Suppressor macrophage treated with lipopolysaccharide for 4 hours (primary cell): Measurements from ENCODE around the gene EPG5.
"Not testable (repeated sequence)": the region's sequence is repeated elsewhere in the genome, so short reads cannot be mapped to it uniquely, and the experiment has no call there.

ENCODE experiments used
- DNase-seq: peaks from one replicate; pipeline ENCODE4 v3.0.0-alpha.2; 2020

EPG5 gene

DNA sequence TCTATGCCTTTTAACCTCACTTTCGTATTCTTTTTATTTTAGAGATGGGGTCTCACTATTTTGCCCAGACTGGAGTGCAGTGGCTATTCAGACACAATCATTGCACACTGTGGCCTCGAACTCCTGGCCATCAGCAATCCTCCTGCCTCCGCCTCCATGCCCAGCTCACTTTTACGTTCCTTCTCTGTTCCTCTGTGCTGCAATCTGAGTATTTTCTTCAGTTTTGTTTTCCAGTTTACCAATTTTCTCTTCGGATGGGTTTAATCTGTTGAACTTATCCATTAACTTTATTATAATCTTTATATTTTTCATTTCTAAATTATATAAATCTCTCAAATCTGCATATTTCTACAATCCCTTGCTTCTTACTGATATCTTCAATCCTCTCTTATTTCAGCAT, 103.0 kb downstream of the EPG5 start:
- no peak for DNase-seq

DNA sequence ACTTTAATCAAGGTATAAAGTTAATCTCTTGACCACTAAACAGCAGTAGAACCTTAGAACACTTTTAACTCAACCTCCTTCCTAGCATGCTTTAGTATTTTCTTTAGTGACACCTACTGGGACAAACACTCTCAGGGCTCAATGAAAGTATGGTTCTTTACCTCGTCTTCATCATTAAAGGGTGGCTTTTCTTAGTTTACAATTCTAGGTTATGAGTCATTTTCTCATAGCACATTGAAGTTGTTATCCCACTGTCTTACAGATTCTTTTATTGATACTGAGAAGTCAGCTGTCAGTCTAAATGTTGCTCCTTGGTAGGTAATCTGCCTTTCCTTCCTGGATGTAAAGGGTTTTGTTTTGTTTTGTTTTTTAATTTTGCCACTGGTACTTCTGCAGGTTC, 103.7 kb downstream of the EPG5 start:
- DNase-seq, result no peak

GRCh38 chr18:45861926-45862325, 105.2 kb downstream of the EPG5 start:
- no peak for DNase-seq

- no peak for DNase-seq
These were observed 106.2 kb downstream of the EPG5 start for GRCh38 chr18:45860971-45861370.

DNA sequence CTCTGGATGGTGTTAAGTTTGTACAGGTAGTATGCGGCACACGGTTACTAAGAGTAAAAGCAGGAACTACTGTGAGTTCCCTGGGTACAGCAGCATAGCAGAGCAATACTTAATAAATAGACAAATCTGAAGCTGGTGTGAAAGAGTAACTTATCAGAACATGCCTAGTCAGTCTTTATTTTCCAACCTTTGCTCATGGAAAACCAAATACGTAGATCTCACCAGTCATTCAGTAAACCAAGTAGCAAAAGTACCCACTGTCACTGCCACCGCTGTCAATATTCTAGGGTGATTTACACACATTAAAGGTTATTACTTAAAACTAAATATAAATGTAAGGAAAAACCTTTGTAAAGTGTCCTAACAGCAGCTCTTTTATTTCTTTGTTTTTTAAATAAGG, 106.6 kb downstream of the EPG5 start:
- DNase-seq, result no peak

DNA sequence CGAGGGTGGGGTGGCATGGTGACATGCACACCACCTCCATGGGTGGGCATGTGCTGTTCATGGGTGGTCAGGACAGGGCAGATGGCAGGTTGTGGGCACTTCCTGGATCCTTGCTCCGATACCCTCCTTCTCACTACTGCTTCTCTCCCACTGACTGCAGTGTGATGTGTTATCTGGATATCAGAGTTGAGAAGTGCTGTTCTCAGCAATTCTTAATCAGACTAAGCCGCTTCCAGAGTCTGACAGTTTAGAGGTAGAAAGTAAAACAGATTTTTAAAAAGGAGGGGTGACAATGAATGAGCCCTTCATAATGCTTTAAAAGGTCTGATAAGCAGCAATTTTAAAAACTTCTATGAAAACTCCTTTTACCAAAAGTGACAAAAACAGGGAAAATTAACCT, 107.8 kb downstream of the EPG5 start:
- no peak for DNase-seq

- peak; percentile 71 for DNase-seq
These were observed 110.6 kb downstream of the EPG5 start for GRCh38 chr18:45856531-45856930.

- DNase-seq, result no peak
These were observed 113.0 kb downstream of the EPG5 start for GRCh38 chr18:45854036-45854586.

DNA sequence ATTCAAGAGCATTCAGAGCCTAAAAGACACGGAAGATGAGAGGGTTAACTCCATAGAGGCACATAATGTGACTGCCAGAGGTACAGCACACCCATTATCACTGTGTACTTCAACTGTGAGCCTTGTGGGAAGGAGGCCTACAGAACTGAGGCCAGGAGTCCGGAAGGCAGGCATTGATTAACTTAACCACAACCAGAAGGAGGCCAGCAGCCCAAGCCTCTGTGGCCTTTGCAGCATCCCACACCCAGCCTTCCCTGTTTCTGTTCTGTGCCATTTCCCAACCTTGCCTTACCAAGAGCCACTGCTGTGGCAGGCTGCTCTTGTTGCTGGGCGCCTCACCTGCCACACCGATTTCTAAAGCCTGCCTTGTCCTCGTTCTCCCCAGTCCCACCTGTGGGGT, 114.5 kb downstream of the EPG5 start:
- no peak for DNase-seq

DNA sequence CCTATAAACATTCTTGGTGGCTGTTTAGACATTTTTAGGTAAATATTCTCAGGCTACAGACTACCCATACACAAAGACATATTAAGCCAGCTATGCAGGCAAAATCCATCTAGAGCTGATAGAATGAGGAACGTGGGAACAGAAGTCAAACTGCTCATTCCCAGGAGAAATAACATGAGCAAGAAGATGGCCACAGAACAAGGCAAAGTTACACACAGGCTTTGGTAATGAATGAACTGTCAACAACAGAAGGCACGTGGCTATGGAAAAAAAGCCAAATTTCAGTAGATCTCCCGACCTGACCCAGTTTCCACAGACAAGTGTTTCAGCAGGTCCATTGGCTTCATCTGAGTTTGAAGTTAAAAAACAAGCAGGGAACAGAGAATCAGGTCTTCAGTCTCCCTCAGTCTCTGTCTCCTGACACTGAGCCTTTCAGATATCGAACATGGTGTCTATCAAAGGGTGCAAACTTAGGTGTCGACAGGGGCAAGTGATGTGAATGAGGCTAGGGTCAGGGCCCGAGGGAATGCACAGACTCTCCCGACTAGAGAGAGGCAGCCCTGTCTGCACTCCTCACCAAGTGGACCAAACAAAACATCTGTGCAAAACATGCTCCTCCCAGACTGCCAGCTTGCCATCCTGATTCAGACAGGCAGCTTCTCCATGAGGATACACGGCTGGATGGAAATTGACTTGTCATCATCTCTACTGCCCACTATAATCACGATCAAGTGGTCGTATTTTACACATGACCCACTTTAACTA, 115.8 kb downstream of the EPG5 start:
- DNase-seq, result no peak

DNA sequence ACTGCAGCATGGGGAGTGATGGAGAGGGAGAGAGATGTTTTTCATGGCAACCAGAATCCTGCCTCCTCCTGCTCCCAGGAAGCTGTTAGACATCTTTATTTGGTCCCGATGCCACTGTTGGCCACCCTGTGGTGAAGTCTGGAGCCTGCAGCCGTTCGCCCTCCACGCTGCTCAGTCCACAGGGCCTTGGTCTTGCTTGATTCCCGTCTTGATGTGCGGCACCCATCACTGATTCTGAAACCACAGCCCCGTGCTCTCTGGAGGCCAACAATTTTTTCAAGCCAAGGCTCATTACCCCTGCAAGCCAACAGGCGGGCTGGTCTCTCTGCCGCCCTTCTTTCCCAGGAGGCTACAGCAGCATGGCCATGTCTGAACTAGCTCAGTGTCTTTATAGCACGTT, 117.1 kb downstream of the EPG5 start:
- no peak for DNase-seq

DNA sequence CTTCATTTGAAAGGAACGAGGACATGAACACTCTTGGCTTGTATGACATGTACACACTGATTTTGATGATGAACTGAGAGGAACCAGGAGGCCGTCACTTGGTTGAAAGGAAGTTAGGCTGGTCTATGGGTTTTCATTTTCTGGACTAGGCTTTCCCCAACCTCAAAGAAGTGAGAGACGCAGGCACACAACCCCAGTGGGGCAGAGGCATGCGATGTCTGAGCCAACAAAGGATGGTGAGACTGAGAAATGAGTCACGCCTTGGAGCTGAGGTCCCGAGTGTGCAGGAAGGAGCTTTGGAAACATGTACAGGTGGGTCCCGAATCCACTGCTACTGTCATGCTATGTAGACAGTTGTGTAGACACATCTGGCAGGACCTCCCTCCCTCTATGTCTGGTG, 117.6 kb downstream of the EPG5 start:
- no peak for DNase-seq

DNA sequence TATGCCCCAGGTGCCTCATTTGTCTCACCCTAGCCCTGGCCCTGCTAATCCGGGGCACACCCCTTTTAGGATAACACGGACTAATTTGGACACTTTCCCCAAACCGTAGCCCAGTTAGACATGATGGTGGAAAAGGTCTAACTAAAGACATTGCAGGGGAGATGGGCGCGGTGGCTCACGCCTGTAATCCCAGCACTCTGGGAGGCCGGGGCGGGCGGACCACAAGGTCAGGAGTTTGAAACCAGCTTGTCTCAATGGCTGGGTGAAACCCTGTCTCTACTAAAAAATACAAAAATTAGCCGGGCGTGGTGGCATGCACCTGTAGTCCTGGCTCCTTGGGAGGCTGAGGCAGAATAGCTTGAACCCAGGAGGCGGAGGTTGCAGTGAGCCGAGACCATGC, 118.5 kb downstream of the EPG5 start:
- DNase-seq, result not testable (repeated sequence)

DNA sequence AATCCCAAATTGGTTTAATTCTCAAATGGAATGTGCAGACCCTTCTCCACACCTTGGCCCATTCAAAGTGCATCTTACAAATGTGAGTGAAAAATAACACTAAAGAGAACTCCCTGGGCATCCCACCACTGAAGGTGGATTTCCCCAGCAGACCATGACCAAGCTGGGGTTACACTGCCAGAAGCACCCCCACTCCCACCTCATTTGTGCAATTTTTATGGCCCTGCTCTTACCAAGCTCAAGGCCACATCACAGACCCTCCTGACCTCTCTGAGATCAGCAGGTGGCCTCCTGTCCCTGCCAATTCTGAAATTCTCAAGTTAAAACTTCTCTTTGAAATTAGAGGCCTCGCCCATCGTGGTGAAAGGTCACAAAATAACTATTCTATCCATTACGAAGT, 120.0 kb downstream of the EPG5 start:
- no peak for DNase-seq

DNA sequence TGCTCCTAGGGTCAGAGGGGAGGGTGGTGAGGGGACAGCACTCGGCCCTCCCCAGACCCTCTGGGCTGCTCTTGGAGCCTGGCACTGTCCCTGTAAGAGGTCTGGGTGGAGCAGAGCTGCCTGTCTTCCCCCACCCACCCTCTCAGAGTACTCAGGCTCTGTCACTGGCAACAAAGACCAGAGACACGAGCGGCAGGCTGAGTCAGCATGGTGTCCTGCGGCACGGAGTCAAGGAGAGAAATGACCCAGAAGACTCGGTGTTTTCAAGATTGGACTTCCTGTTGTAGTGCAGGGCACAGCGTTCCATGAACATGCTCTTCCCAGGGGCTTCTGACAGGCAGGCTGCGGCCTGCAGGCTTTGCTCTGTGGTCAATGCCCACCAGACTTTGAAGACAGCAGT, 121.7 kb downstream of the EPG5 start:
- DNase-seq, result no peak

DNA sequence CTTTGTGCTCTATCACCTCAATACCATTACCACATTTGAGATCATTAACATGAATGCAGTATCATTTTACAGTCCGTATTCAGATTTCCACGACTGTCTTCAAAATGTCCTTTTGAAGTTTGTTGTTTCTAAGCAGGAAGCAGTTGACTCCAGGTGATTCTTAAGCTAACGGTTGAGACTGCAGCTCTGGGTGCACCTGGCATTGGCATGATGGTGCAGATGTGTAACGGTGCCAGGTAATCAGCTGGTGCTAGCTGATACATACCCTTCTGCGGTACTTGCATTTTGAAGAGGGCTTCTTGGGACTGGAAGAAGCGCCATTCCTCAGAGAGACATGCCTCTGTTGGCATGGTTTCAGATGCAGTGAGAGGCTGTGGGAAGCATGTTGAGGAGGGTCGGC, 122.2 kb downstream of the EPG5 start:
- no peak for DNase-seq

DNA sequence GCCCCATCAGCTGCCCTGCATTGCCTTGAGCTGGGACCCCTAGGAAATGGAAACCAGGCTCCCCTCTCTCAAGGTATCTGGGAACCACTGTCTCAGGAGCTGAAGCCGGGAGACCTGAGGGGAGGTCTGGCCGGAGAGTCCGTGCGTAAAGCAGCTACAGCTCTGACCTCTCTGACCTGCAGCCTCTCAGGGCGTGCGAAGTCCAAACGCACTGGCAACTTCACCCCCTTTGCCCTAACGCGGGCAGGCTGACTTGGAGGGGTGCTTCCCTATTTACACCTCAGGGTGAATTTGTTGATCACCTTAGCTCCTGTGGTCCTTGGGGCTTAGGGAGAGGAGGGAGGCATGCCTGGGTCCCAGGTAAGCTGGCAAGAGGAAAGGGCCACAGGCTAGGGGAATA, 124.1 kb downstream of the EPG5 start:
- DNase-seq, result no peak

DNA sequence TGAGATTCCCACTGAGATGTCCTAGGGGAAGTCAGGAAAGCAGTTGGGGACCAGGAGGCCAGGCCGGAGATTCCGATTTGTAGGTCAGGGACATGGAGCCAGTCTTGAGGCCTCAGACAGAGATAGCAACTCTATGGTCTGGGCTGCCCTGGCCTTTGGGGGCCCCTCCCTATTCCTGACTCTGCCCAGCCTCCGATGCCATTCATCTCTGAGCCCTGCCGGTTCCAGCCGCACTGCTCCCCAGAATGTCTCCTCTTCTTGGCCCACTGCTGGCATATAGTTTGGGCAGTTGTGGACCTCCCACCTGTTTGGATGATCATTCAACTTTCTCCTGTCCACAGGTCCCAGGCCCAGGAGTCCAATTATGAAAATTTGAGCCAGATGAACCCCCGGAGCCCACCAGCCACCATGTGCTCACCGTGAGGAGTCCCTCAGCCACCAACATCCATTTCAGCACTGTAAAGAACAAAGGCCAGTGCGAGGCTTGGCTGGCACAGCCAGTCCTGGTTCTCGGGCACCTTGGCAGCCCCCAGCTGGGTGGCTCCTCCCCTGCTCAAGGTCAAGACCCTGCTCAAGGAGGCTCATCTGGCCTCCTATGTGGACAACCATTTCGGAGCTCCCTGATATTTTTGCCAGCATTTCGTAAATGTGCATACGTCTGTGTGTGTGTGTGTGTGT, 125.2 kb downstream of the EPG5 start:
- DNase-seq, result no peak

DNA sequence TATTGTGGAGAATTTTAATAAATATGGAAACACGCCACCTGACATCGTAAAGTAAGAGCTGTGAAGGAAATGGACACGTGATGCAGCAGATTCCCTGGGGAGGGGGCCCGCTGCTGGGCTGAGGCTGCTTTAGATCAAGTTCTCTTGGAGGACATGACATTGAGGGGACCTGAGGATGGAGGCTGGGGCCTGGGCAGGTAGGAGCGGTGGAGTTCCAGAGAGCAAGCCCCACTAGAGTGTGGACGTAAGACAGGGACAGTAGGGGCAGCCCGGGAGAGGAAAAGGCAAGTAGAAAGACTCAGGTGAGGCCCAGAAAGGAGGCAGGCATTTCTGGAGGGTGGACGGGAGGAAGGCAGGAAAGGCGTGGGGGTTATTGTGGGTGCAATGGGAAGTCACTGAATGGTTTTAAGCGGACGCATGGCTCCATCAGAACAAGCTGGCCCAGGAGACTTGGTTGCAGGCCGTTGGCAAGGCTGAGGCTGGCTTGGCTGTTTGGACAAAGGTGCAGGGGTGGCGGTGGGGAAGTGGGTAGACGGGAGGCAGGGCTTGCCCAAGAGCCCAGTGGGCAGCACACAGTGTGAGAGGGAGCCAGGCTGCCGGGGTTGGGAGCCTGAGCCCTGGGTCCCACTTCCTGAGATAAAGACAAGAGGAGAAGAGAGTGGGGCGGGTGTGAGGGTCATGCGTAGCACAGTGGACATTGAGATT, 125.9 kb downstream of the EPG5 start:
- no peak for DNase-seq

- peak; percentile 61 for DNase-seq
These were observed 127.4 kb downstream of the EPG5 start for GRCh38 chr18:45839414-45840395.

- DNase-seq, result no peak
These were observed 128.6 kb downstream of the EPG5 start for GRCh38 chr18:45838302-45839070.
